Jurkat, Clone E6-1 (cell line): Measurements from ENCODE around the gene LRMDA.
"Not testable (repeated sequence)": the region's sequence is repeated elsewhere in the genome, so short reads cannot be mapped to it uniquely, and the experiment has no call there.

Experiments used
- DNase-seq: peaks from one replicate; pipeline ENCODE4 v3.0.0-alpha.2; 2011; ENCODE audit warnings: low read depth, low spot score
- H3K4me3 ChIP-seq: 2 replicates; pipeline ENCODE4 v1.5.1; 2011; ENCODE audit warnings: mild to moderate bottlenecking, low read length, control low read depth, moderate library complexity

LRMDA gene

DNA sequence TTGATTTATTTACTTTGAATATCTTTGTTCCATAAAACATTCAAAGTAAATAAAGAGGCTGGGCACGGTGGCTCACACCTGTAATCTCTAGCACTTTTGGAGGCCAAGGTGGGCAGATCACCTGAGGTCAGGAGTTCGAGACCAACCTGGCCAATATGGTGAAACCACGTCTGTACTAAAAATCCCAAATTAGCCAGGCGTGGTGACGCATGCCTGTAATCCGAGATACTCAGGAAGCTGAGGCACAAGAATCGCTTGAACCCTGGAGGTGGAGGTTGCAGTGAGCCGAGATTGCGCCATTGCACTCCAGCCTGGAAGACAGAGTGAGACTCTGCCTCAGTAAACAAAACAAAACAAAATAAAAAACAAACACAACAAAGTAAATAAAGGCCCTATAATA, 1153.0 kb downstream of the LRMDA start:
- not testable (repeated sequence) for DNase-seq, H3K4me3 ChIP-seq
